IMR-90 (cell line): ENCODE data around the gene ZNF48. TPM values are rescaled to one million over a fixed set of nuclear protein-coding genes. Genes with fewer than 3 reads are reported as not detected.

Experiments used
- microRNA-seq, 2 experiments: library from miRNA; stranded (forward) in 1 of 2; unstranded in 1 of 2; fragments of 10-50 nt in 1 of 2; fragments of <30 nt in 1 of 2; gene quantifications in 1 of 2; microRNA quantifications in 1 of 2; one replicate each; pipeline versions ENCODE3 to v1.1.0; 2013 to 2020; ENCODE audit not compliant: insufficient read depth in 1 of 2, insufficient read length in 1 of 2, unreplicated experiment in 1 of 2
- polyA plus RNA-seq, 3 experiments: library from polyadenylated mRNA; depleted of rRNA; stranded (reverse); fragments of >200 nt; gene quantifications; 2 replicates each; pipeline ENCODE4 v1.2.3, GENCODE V29; 2012; ENCODE audit warnings: low replicate concordance in 1 of 3
- small RNA-seq, 5 experiments: library from RNA; depleted of rRNA; stranded (forward); fragments of <200 nt; gene quantifications; one replicate each; pipeline ENCODE3, GENCODE V24; 2012
- total RNA-seq: library from RNA; depleted of rRNA; stranded (reverse); fragments of >200 nt; gene quantifications from 2 replicates; pipeline ENCODE4 v1.2.3, GENCODE V29; 2012; rRNA removed

ZNF48 gene
- total and polyA plus RNA-seq, 2 of the 4 experiments (the other 2 are of a cell fraction): 5.8 to 6.6 TPM

Small RNAs within 50 kb of the gene (microRNA-seq; reads per million reads assigned to microRNA genes)
- not detected for gene RF00406 (ENCODE audit: insufficient read depth, insufficient read length)

Small RNAs within 50 kb of the gene (small RNA-seq; reads per million reads assigned to genes)
- 0 to 5.9 (median 0) reads per million in 5 experiments for gene RF00406

Other genes starting within 250 kb of the ZNF48 start
- 6.4 and 7.2 TPM in 2 replicates for gene CORO1A, start 211.8 kb upstream of the ZNF48 start, total RNA-seq
- gene CORO1A, start 211.8 kb upstream of the ZNF48 start, polyA plus RNA-seq (2012; rRNA removed): 13.2 and 16.7 TPM in 2 replicates
- gene BOLA2B, start 201.8 kb upstream of the ZNF48 start, total RNA-seq: 301 and 407 TPM in 2 replicates
- 90.1 and 121 TPM in 2 replicates for gene BOLA2B, start 201.8 kb upstream of the ZNF48 start, polyA plus RNA-seq (2012; rRNA removed)
- 8.4 and 11.4 TPM in 2 replicates for gene SLX1A, start 201.5 kb upstream of the ZNF48 start, total RNA-seq
- gene SLX1A, start 201.5 kb upstream of the ZNF48 start, polyA plus RNA-seq (2012; rRNA removed): 35.1 and 44.4 TPM in 2 replicates
- gene SULT1A3, start 196.2 kb upstream of the ZNF48 start, total RNA-seq: 0.18 and 1.1 TPM in 2 replicates
- 12.8 and 17.2 TPM in 2 replicates for gene SULT1A3, start 196.2 kb upstream of the ZNF48 start, polyA plus RNA-seq (2012; rRNA removed)
- gene NPIPB13, start 146.9 kb upstream of the ZNF48 start, total RNA-seq: 0.28 and 0.54 TPM in 2 replicates
- gene NPIPB13, start 146.9 kb upstream of the ZNF48 start, polyA plus RNA-seq (2012; rRNA removed): 4.4 and 4.5 TPM in 2 replicates
- gene CD2BP2, start 40.1 kb upstream of the ZNF48 start, total RNA-seq: 29.6 and 34.4 TPM in 2 replicates
- 41.1 and 44.0 TPM in 2 replicates for gene CD2BP2, start 40.1 kb upstream of the ZNF48 start, polyA plus RNA-seq (2012; rRNA removed)
- gene TBC1D10B, start 24.9 kb upstream of the ZNF48 start, total RNA-seq: 8.1 and 8.4 TPM in 2 replicates
- gene TBC1D10B, start 24.9 kb upstream of the ZNF48 start, polyA plus RNA-seq (2012; rRNA removed): 24.9 and 26.4 TPM in 2 replicates
- gene MYL11, start 20.6 kb upstream of the ZNF48 start, total RNA-seq: not detected in 2 replicates
- gene MYL11, start 20.6 kb upstream of the ZNF48 start, polyA plus RNA-seq (2012; rRNA removed): 1.1 and 1.2 TPM in 2 replicates
- not detected in 2 replicates for gene SEPTIN1, start 12.9 kb upstream of the ZNF48 start, total RNA-seq
- gene SEPTIN1, start 12.9 kb upstream of the ZNF48 start, polyA plus RNA-seq (2012; rRNA removed): 0.24 and 0.50 TPM in 2 replicates
- gene ZNF771, start 12.2 kb downstream of the ZNF48 start, total RNA-seq: 5.2 and 5.8 TPM in 2 replicates
- gene ZNF771, start 12.2 kb downstream of the ZNF48 start, polyA plus RNA-seq (2012; rRNA removed): 10.9 and 16.8 TPM in 2 replicates
- 23.3 and 24.9 TPM in 2 replicates for gene DCTPP1, start 34.6 kb downstream of the ZNF48 start, total RNA-seq
- gene DCTPP1, start 34.6 kb downstream of the ZNF48 start, polyA plus RNA-seq (2012; rRNA removed): 45.5 and 48.9 TPM in 2 replicates
- gene SEPHS2, start 50.5 kb downstream of the ZNF48 start, total RNA-seq: 10.4 and 10.6 TPM in 2 replicates
- gene SEPHS2, start 50.5 kb downstream of the ZNF48 start, polyA plus RNA-seq (2012; rRNA removed): 25.5 and 31.4 TPM in 2 replicates
- not detected in 2 replicates for gene ITGAL, start 77.3 kb downstream of the ZNF48 start, total RNA-seq
- gene ITGAL, start 77.3 kb downstream of the ZNF48 start, polyA plus RNA-seq (2012; rRNA removed): not detected in 2 replicates
- gene ZNF768, start 131.1 kb downstream of the ZNF48 start, total RNA-seq: 9.2 and 9.3 TPM in 2 replicates
- gene ZNF768, start 131.1 kb downstream of the ZNF48 start, polyA plus RNA-seq (2012; rRNA removed): 20.3 and 22.1 TPM in 2 replicates
- 1.9 and 2.0 TPM in 2 replicates for gene ZNF747, start 139.4 kb downstream of the ZNF48 start, total RNA-seq
- gene ZNF747, start 139.4 kb downstream of the ZNF48 start, polyA plus RNA-seq (2012; rRNA removed): 2.6 and 2.9 TPM in 2 replicates
- gene ZNF764, start 163.0 kb downstream of the ZNF48 start, total RNA-seq: 2.2 and 2.5 TPM in 2 replicates
- 4.6 and 5.3 TPM in 2 replicates for gene ZNF764, start 163.0 kb downstream of the ZNF48 start, polyA plus RNA-seq (2012; rRNA removed)
- gene ZNF688, start 176.3 kb downstream of the ZNF48 start, total RNA-seq: 1.7 and 1.8 TPM in 2 replicates
- 3.7 and 5.5 TPM in 2 replicates for gene ZNF688, start 176.3 kb downstream of the ZNF48 start, polyA plus RNA-seq (2012; rRNA removed)
- 2.8 and 2.9 TPM in 2 replicates for gene ZNF785, start 190.3 kb downstream of the ZNF48 start, total RNA-seq
- gene ZNF785, start 190.3 kb downstream of the ZNF48 start, polyA plus RNA-seq (2012; rRNA removed): 4.0 and 4.2 TPM in 2 replicates
- 1.9 and 2.7 TPM in 2 replicates for gene ZNF689, start 215.0 kb downstream of the ZNF48 start, total RNA-seq
- gene ZNF689, start 215.0 kb downstream of the ZNF48 start, polyA plus RNA-seq (2012; rRNA removed): 2.9 and 3.8 TPM in 2 replicates